Central memory CD4-positive, alpha-beta T cell (primary cell): Measurements from ENCODE around the gene ACOXL.

ENCODE experiments used
- DNase-seq: peaks from one replicate; pipeline ENCODE4 v3.0.0; 2022

Gene ACOXL

DNA sequence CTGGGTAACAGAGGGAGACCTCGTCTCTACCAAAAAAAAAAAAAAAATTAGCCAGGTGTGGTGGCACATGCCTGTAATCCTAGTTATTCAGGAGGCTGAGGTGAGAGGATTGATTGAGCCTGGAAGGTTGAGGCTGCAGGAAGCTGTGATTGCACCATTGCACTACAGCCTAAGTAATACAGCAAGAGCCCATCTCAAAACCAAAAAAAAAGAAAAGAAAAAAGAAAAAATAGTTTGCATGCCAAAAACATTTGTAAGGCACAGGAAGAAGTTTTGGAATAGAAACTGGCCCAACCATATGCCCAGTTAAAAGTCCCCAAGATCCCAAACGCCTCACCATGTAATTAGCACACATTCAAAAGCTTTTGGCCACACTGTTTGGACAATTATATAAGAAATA, 13.4 kb upstream of the ACOXL start:
- no peak for DNase-seq

DNA sequence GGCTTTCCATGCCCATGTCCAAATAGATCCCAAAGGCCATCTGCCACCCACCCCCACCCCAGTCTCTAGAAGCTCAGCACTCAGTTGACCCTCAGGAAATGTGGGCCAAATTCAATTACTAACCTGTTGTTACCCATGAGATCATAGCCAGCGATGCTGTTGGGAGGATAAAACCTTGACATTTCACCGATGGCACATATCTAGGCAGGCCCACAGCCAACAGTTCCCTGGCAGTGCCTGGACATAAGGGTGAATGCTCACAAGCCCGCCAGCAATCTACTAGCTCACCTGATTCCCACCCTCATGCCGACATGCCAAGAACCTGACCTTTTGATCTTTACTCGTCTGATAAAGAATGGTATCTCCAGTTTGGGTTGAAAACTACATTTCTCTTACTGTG, 11.8 kb upstream of the ACOXL start:
- DNase-seq = no peak

DNA sequence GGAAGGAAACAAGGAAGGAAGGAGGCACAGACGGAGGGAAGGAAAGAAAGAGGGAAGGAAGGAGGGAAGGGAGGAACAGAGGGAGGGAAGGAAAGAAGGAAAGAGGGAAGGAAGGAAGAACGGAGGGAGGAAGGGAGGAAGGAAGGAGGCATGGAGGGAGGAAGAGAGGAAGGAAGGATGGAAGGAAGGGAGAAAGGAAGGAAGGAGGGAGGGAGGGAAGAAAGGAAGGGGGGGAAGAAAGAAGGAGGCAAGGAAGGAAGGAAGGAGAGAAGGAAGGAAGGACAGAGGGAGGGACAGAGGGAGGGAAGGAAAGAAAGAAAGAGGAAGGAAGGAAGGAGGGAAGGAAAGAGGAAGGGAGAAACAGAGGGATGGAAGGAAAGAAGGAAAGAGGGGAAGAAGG, 7.6 kb upstream of the ACOXL start:
- DNase-seq = no peak

DNA sequence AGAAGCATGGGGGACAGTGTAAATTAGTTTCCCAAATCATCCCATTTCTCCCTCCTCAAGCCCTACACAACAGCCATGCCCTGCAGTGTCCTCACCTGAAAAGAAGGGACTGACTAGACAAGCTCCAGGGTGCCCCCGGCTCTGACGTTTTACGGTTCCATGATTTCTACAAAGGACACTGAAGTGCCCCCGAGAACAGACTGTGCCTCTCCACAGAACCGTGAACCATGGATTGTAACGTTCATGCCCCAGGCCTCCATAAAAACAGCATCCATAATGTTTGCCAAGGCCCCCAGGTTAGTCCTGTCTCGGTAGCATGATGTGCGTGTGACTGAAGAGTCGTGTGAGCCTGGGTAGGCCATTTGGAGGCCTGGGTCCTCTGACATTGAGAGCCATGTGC, 7.0 kb upstream of the ACOXL start:
- DNase-seq = no peak

DNA sequence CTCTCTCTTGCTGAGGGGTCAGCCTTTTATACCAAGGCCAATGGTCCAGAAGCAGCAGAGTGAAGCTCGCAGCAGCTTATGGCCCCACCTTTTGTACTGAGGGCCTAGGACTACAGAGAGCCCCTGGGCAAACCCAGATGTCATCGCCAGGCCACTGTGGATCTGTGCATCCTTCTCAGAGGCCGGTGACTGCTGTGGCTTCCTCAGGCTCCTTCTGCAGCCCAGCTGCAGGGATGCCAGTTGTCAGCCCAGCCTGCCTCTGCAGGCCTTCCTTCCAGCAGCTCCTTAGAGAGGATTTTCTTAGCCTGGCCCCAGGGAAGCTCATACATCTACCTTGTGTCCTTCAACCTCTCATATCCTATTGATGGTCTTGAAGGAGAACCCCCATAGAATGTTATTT, 6.5 kb upstream of the ACOXL start:
- no peak for DNase-seq

DNA sequence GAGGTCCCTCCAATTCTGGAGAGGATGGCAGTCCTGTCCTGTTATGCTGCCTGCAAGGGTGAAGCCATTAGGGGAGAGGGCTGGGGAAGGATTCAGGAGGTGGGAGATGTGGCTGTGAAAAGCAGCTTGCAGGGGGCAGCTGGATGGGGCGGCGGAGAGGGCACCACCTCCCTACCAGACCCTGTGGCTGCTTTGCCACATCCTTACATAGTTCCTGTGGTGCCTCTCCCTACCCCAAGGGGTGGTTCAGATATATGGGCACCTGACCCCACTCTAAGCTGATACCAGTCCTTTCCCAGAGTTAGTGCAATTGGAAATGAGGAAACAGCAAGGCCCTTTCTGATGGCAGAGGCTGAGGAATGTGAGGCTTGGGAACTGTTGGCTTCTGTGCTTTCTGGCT, 6.1 kb upstream of the ACOXL start:
- DNase-seq = no peak

DNA sequence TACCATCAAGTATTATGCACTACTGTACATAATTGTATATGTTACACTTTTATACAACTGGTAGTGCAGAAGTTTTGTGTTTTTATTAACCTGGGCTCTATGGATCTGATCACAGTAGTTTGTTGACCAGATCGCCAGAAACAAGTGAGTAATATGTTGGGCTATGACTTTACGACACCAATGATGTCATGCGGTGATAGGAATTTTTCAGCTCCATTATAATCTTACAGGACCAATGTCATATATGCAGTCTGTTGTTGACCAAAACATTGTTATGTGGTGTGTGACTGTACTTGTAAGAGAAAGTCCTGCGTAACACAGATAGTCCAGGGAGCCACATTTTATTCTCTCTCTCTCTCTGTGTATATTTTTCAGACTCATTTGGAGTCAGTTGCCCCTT, 4.5 kb upstream of the ACOXL start:
- no peak for DNase-seq

DNA sequence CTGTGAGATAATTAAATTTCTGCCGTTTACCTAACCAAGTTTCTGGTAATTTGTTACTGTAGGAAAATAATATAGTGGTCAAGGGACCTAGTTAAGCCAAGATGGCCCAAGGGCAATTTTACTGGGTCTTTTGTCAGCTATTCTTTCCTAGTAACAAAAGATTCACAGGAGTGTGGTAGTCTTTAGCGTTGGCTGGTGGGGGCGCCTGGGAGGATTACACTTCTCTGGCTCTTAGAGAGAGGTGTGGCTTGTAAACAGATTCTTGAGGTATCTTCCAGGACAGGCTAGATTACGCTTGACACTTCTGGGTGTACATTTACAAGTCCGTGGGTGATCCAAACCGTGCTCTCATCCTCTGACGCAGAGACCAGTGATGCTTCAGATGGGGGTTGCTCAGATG, 3.3 kb upstream of the ACOXL start:
- no peak for DNase-seq

DNA sequence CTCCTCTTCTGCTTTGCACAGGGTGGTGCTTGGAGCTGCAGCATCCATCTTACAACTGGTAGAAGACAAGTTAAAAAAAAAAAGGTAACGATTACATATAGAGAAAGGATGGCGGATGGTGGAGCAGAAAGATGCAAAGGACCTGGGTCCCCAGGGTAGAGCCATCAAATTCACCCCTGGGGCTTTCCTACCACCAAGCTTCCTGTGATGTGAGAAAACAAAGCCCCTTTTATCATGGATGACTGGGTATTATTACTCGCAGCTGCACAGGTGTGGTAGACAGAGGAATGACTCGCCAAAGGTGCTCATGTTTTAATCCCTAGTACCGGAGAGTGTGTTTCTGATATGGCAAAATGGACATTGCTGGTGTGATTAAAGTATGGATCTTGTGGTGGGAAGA, 1.3 kb upstream of the ACOXL start:
- DNase-seq = no peak

DNA sequence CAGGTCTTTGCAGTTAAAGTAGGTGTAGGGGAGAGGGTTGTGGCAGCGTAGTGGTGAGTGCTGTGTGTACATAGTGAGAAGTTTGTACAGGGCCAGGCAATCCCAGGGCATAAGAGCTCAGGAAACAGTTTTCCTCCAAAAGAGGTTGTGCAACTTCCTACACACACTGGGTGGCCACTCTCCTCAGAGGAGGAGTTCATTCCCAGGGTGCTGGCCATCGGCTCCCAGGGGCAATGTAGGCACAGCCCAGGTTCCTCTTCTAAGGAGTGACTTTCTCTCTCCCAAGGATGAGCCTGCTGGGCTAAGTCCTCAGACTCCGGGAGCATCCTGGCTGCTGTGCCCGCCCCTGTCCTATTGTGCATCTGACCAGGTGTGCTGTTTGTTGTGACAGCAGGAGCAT, 3.0 kb downstream of the ACOXL start:
- DNase-seq = no peak

DNA sequence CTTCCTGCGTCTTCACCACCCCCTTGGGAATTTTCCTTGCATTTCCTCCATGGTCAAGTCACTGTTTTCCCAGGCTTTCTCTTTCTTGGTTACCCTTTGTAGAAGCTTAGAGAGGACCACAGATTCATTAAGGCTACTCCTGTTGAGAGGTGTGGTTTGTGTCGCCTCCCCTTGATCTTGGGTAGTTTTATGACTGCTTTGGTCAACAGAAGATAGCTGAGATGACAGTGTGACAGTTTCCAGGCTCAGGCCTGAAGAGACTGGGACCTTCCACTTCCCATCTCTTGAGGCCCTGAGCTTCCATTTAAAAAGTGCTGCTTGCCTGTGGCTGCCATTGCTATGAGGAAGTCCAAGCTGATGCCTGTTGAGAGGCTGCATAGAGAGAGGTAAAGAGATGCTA, 5.4 kb downstream of the ACOXL start:
- no peak for DNase-seq

DNA sequence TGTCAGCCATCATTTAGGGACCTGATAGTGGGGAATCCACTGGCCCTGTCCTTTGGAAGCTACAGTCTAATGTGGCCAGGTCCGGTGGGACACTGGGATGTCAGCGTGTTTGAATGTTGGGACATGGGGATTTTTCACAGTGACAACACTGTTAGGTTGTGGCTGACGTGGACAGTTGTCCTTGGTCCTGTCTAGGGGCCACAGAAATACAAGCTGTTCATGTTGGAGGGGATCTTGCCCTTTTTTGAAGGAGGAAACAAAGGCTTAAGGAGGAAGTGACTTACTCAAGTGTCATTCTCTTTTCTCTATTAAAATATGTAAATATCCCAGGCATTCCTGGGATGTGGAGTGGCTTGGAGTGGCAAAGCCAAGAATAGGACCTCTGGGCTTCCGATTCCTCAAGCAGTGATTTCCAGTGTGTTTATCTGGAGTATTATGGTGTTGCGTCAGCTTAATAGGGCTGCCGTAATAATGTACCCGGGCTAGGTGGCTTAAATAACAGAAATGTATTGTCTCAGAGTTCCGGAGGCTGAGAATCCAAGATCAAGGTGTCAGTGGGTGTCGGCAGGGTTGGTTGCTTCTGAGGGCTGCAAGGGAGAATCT, 8.5 kb downstream of the ACOXL start:
- no peak for DNase-seq

DNA sequence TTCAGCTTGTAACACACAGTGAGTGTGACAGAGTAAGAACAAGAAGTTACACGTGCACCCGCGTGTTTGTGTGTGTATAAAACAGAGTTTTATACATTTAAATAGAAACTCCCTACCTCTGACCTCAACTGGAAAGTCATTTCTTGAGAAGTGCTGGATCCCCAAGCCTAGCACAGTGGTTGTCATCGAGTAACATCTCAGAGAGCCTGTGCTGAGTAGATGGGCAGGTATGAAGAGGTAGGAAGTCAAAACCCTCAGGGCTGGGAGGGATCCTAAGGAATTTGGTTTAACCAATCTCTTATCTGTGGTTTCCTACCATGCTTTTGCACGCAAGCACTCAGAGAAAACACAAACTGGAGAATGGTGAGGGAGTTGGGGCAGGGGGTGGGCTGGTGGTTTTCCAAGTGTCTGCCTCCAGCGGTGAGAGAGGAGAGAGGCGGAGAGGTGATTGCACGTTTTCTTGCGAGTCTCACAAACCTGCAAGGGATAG, 9.2 kb downstream of the ACOXL start:
- DNase-seq = no peak

DNA sequence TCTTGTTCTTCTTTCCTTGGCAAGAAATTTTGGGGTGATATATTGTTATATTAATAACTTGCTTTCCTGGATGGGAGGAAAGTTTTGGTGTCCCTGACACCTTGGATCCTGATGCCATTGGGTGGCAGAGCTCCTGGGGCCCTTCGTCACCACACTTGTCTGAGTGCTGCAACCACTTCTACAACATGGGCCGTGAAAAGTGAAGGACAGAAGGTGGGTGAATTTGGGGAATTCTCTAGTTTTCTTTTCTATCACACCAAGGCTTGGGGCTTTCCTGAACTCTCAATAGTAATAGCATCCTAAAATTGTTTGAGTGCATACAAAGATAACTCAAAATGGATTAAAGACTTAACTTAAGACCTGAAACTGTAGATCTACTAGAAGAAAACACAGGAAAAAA, 10.0 kb downstream of the ACOXL start:
- DNase-seq = no peak

DNA sequence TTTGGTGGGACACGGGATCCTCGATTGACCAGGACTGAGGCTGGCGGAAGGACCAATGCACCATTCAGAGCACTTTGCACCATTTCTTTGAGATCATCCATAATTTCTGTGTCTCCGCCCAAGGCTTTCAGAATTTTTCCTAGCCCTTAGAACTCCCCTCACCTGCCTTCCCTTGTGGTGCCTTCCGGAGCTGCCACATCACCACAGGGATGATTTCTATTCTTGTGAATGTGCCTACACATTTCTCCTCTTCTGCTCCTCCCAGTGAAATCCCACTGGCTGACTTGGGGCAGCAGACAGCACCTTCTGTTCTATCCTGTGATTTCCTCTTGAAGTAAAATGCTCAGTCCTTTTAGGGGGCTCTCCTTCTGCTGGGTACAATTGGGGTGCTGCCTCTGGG, 11.2 kb downstream of the ACOXL start:
- no peak for DNase-seq

DNA sequence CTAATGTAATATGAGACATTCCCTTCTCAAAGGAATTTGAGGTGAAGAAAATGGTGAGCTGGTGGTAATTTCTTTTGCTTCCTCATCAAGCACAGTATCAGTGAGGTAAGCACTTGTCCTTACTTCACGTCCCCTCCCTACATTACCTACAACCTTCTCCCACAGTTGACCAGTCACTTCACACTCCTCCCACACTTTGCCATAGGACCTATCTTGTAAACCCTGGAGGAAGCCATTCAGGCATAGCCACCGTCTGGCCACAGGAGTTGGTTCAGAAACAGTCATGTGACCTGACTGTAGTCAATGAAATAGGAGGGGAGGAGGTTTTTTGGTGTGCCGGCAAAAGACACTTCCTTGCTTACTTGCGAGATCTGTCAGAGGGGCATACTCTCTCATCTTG, 12.1 kb downstream of the ACOXL start:
- no peak for DNase-seq

DNA sequence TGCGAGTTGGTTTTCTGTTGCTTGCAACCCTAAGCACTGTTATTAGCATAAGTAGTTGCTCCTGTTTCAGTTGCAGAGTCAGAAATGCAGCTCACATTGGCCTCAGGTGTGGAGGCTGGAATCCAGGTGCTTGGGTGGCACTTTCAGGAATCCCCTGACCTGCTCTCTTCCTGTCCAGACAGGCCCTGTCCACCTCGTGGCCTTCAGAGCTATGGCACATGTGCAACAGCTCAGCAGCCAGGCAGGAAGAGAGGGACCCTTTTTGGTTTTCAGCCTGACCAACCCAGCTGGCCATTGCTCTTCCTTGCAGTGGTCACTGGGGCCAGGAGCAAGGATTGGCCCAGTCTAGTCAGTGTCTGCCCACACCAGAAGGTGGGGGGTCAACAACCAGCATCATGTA, 12.7 kb downstream of the ACOXL start:
- no peak for DNase-seq

DNA sequence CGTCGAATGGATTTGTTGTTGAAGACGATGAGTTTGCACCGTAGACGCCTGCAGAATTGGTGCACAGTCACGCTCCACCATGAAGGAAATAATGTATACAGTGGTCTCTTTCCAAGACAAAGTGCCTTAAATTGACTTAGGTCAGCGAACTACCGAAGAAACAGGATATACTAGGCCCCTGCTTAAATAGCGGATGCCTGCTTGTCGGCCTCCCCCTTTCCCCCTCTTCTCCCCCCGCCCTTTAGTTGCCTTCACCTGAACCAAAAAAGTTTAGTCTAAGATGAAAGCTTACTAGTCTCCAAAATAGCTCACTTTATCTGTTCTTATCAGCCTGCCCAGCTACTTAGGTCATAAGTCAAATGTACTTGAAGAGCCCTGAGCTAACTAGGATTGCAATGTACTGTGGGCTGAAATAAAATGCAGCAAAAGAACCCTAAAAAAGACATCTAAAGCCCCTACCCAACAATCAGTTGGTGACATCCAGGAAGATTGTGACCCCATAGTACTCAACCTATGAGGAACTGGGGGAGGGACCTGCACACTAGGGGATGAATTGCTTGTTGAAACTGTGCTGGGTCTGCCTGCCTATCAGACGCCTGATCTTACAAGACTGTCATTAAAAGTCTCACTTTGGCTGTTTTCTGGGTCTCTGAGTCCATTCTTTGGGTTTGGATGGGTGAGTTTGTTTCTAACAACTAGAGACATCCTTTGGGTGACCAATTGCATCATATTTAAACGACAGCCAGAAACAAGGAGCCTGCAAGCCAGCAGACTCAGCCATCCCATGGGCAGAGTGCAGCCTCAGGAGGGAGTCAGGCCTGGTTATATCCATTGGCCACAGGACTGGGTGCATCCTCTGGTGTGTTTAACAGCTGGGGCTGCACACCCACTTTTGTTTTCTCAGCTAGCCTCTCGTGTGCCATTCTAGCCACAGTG, 14.5 kb downstream of the ACOXL start:
- no peak for DNase-seq

DNA sequence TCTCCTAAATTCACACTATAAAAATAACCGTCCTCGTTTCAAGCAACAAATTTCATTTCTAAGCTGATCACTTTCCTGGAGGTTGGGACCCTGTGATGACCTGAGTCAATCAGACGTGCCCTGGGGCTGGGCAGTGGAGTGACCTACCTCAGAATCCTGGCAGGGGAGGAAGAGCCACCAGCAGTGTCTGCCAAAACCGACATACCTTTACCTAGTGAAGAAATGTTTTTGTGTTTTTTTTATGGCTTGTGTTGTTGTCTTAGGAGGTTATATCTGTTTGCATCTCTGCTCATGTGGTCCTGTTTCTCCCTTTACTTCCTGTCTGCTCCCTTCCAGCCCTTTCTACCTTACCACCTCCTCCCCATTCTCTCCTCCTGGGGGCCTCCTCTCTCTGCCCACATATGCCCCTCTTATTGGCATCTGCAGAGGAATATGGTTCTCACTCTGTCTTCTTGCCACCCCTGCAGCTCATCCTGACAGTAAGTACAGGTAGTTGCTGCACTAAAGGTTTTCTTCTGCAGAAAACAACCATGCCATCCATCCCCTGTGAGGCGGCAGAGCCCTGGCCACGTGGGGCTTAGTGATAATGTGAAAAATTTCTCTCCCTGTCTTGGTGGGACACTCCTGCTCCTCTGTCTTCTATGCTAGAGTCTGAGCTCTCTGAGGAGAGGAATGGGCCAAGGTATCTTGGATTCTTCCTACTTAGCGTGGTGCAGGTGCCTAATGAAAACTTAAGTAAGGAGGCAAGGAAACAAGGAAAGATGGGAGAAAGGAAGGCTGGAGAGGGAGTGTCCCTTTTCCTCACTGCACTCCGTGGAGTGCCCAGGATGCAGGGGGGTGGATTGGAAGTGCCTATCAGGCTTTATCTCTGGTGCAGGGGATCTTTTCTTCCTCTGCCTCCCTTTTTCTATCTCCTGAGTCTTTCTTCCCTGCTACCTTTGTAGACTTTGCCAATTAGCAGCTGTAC, 15.4 kb downstream of the ACOXL start:
- no peak for DNase-seq

DNA sequence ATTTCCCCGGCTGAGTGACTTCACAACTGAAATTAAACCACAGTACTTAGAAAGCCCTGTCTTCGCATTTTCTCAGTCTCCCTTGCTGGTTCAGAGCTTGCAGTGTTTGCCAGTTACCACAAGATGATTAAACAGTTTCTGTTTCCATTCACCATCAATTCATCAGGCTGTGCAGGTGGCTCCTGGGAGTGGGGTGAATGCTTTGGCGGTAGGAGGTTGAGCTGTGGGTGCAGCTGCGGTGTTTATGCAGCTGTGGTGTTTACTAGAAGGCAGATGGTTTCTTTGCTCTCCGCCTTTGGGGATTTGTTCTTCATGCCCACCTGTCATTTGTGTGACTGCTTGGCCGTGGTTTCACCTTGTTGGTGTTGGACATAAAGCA, 16.1 kb downstream of the ACOXL start:
- peak; percentile 31 for DNase-seq

DNA sequence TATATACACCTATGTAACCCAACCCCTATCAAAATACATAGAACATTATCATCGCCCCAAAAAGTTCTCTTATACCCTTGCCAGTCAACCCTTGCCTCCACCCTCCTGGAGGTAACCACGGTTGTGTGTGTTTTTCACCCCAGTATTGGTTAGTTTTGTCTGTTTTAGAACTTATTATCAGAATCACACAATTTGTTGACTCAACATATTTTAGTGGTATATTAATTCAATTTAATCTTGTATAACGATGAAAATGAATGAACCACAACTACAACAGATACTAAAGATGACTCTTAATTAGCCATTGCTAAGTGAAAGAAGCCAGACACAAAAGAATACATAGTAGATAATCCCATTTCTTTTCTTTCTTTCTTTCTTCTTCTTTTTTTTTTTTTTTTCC, 19.3 kb downstream of the ACOXL start:
- DNase-seq = no peak

DNA sequence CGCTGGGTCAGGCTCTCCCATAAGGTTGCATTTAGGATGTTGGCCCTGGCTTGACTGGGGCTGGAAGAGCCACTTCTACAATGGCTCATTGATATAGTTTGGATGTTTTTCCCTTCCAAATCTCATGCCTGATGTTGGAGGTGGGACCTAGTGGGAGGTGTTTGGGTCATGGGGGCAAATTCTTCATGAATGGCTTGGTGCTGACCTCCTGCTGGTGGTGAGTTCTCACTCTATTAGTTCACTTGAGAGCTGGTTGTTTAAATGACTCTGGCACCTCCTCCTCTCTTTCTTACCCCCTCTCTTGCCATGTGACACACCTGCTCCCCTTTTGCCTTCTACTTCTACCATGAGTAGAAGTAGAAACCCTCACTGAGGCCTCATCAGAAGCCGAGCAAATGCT, 20.5 kb downstream of the ACOXL start:
- no peak for DNase-seq

DNA sequence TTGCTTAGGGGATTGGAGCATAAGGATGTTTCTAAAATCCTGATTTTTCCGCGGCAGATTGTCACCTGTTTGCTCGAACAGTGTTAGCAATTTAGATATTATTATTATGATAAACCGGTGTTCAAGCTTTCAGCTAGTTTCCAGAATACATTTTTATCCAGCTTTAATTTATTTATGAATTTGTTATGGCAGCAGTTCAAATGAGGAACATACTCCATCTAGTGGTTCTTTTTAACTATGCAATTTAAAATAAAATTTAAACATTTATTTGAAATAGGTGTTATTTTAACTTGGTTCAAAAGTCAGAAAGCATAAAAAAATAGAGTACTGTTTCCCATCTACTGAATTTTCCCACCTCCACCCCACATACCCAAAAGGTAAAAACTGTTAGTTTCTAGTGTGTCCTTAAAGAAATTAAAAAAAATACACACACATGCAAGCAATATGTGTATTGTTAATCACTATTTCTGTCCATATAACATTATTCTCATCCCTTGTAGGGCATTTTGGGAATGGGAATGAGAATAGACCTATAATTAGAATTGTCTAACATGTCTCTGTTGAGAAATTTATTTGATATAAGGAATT, 23.2 kb downstream of the ACOXL start:
- DNase-seq = no peak
